Panc1 (cell line): Measurements from ENCODE around the gene EAF1. TPM values are rescaled to one million over a fixed set of nuclear protein-coding genes. Genes with fewer than 3 reads are reported as not detected.
A peak's percentile ranks its signal among the peaks of the same experiment; 100 is the strongest.

Experiments
- ATAC-seq: fragments of 200-7000 bp; cut with Tn5 transposase; 2 replicates; pipeline ENCODE4 v1.9.1; 2020; ENCODE audit warnings: mild to moderate bottlenecking, moderate library complexity
- BruUV-seq: library from RNA; stranded (reverse); fragments of 400-500 nt; replicated peaks from 2 replicates; lab custom pipeline; 2021; lab: Mats Ljungman, UMichigan
- CTCF ChIA-PET: fragments of 300-600 bp; sonication (Branson Sonifier 250); formaldehyde crosslinking; loops from one replicate; lab custom pipeline; 2022; ENCODE audit warnings: antibody characterized with exemption; lab: Charles Lee
- POLR2A ChIA-PET: fragments of 300-600 bp; sonication (Branson Sonifier 250); formaldehyde crosslinking; loops from one replicate; lab custom pipeline; 2022; ENCODE audit warnings: antibody characterized with exemption; lab: Charles Lee
- DNase-seq: peaks from one replicate; pipeline ENCODE4 v3.0.0-alpha.2; 2010; ENCODE audit warnings: low read depth, low spot score
- H3K27ac ChIP-seq: 2 replicates; pipeline ENCODE4 v1.5.1; 2011; ENCODE audit warnings: mild to moderate bottlenecking, low read length, inconsistent platforms
- H3K27me3 ChIP-seq: fragments of 200-500 bp; sonication (Bioruptor generic); 2 replicates; pipeline ENCODE4 v1.6.0; 2014; ENCODE audit warnings: low read length, inconsistent platforms; ENCODE audit not compliant: control insufficient read depth, insufficient read depth
- H3K36me3 ChIP-seq: fragments of 200-500 bp; sonication (Bioruptor generic); 2 replicates; pipeline ENCODE4 v1.5.1; 2014; ENCODE audit warnings: inconsistent platforms, mild to moderate bottlenecking, low read length, moderate library complexity; ENCODE audit not compliant: control insufficient read depth, insufficient read depth
- H3K4me1 ChIP-seq: 2 replicates; pipeline ENCODE4 v1.5.1; 2011; ENCODE audit warnings: inconsistent platforms, mild to moderate bottlenecking, low read length, moderate library complexity; ENCODE audit not compliant: control insufficient read depth, insufficient read depth
- H3K4me3 ChIP-seq, 2 experiments: 2 replicates each; pipeline ENCODE4 v1.5.1; 2011 to 2012; ENCODE audit warnings: low read depth in 2 of 2, low read length in 2 of 2, mild to moderate bottlenecking in 2 of 2, inconsistent platforms in 1 of 2, moderate library complexity in 1 of 2
- H3K9me3 ChIP-seq: fragments of 200-500 bp; sonication (Bioruptor generic); 2 replicates; pipeline ENCODE4 v1.5.1; 2014; ENCODE audit warnings: low read depth, mild to moderate bottlenecking, inconsistent platforms, low read length, moderate library complexity; ENCODE audit not compliant: control insufficient read depth, insufficient read depth
- CTCF ChIP-seq: fragments of 450-650 bp; IDR thresholded peaks from 2 replicates; pipeline ENCODE4 v1.5.1; 2017; ENCODE audit warnings: mild to moderate bottlenecking
- POLR2AphosphoS5 ChIP-seq: IDR thresholded peaks from 2 replicates; pipeline ENCODE4 v1.6.1; 2012; ENCODE audit warnings: mild to moderate bottlenecking, low read depth, low read length, moderate library complexity
- SIN3A ChIP-seq: IDR thresholded peaks from 2 replicates; pipeline ENCODE4 v1.6.1; 2012; ENCODE audit warnings: low read depth, mild to moderate bottlenecking, low read length, moderate library complexity, borderline replicate concordance; ENCODE audit not compliant: insufficient read depth
- TCF7L2 ChIP-seq: IDR thresholded peaks from 2 replicates; pipeline ENCODE4 v1.6.1; 2011; ENCODE audit warnings: mild to moderate bottlenecking, low read depth, low read length, inconsistent platforms
- in situ Hi-C: cut with HindIII; loops from 2 replicates; pipeline ENCODE4 v1.10.0; 2016; ENCODE audit warnings: low sequenced_read_pairs, low pct_unique_long_range_greater_than_20kb
- intact Hi-C: fragments of 100-400 bp; cut with micrococcal nuclease; formaldehyde crosslinking; loops from one replicate; pipeline ENCODE4 v1.10.0; 2022; ENCODE audit not compliant: unreplicated experiment
- total RNA-seq: library from RNA; stranded (reverse); gene quantifications from one replicate; pipeline ENCODE4 v1.2.1, GENCODE V29; 2021; ENCODE audit not compliant: unreplicated experiment
- TF ChIP-seq, protein P1 (sequence below), 2 experiments: IDR thresholded peaks; 2 replicates each; pipeline ENCODE4 v1.6.1; 2011 to 2012; ENCODE audit warnings: low read depth in 2 of 2, control low read depth in 1 of 2, low read length in 1 of 2, mild to moderate bottlenecking in 1 of 2, moderate library complexity in 1 of 2; ENCODE audit not compliant: insufficient read depth in 1 of 2

EAF1 gene
- total RNA-seq, 1 experiment from 2014 or later = 16.1 TPM

DNA sequence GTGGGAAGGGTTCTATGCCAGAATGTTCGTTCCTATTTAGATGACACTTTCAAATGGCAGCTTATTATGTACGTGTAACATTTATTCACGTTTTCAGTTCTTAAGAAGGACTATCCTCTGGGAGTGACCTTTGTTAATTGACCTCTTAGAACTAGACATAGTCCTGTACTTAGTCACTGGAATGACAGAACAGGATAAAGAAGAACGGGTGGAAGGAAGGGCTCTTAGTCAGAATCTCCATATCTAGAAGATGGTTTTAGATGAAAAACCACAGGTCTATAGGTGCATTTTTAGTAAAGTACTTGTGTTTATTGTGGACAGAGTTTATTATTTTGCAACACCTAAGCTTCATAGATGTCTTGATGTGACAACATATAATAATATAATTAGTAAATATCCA lies 6.5 kb upstream of the EAF1 start:
- H3K36me3 ChIP-seq = no peaks in the 10 kb centered on the region; the same call in 1 of the 2 replicates
- H3K9me3 ChIP-seq = no peaks in the 10 kb centered on the region
- no peak overlapping the region for H3K27ac ChIP-seq
- ATAC-seq (no peak), DNase-seq (no peak)
- intact Hi-C loops = no loop called here
- H3K27me3 ChIP-seq = no peaks in the 10 kb centered on the region
- in situ Hi-C loops = no loop called here
- no peak for TF ChIP-seq CTCF
- no peak for TF ChIP-seq POLR2AphosphoS5
- TF ChIP-seq, protein P1, sequence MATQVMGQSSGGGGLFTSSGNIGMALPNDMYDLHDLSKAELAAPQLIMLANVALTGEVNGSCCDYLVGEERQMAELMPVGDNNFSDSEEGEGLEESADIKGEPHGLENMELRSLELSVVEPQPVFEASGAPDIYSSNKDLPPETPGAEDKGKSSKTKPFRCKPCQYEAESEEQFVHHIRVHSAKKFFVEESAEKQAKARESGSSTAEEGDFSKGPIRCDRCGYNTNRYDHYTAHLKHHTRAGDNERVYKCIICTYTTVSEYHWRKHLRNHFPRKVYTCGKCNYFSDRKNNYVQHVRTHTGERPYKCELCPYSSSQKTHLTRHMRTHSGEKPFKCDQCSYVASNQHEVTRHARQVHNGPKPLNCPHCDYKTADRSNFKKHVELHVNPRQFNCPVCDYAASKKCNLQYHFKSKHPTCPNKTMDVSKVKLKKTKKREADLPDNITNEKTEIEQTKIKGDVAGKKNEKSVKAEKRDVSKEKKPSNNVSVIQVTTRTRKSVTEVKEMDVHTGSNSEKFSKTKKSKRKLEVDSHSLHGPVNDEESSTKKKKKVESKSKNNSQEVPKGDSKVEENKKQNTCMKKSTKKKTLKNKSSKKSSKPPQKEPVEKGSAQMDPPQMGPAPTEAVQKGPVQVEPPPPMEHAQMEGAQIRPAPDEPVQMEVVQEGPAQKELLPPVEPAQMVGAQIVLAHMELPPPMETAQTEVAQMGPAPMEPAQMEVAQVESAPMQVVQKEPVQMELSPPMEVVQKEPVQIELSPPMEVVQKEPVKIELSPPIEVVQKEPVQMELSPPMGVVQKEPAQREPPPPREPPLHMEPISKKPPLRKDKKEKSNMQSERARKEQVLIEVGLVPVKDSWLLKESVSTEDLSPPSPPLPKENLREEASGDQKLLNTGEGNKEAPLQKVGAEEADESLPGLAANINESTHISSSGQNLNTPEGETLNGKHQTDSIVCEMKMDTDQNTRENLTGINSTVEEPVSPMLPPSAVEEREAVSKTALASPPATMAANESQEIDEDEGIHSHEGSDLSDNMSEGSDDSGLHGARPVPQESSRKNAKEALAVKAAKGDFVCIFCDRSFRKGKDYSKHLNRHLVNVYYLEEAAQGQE (IDR thresholded peaks at IDR 0.05; ENCODE audit: insufficient read depth in 1 of 2, low read depth in 2 of 2, low read length in 1 of 2) = no peak
- no peak for TF ChIP-seq TCF7L2
- no peak overlapping the region for H3K4me3 ChIP-seq
- peaks cover 3% of the 10 kb centered on the region; the same call in 1 of the 2 replicates for H3K4me1 ChIP-seq
- ChIA-PET POLR2A (no interaction called here), CTCF (no interaction called here)
- no TSS peak for BruUV-seq

DNA sequence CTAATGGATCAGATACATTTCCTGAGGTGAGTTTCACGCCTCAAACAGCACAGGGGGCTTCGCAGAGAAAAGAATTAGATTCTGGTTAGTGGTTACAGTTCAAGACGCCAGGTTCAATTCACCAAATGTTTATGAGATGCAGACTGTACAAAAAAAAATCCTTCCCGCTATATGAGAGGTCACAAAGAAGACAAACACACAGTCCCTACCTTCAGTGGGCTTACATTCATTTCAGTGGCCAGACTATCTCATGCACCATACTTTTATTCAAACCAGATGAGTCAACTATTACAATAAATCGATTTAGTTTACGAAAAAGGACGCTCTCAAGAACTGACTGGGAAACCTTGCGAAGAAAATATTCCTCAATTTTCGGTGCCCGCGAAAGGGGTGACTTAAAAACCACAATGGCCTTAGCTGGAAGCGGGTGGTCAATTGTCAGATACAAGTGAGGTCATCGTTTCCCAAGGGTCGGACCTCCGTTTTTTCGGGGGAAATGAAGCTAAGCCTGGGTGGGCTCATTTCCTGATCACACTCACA lies 749 bp upstream of the EAF1 start:
- Histone ChIP-seq H3K27me3 (no peaks in the 10 kb centered on the region), H3K27ac (peak overlapping the region; percentile 88), H3K9me3 (no peaks in the 10 kb centered on the region), H3K4me1 (peaks cover 8% of the 10 kb centered on the region), H3K36me3 (peaks cover 12% of the 10 kb centered on the region; the same call in 1 of the 2 replicates), H3K4me3 (peak overlapping the region; percentile 89 to 90)
- DNase-seq = no peak
- no TSS peak for BruUV-seq
- CTCF ChIA-PET = no interaction called here
- TF ChIP-seq, protein P1 (IDR thresholded peaks at IDR 0.05; ENCODE audit: insufficient read depth in 1 of 2, low read depth in 2 of 2, low read length in 1 of 2) = no peak
- no peak for TF ChIP-seq SIN3A
- no peak for TF ChIP-seq CTCF
- no peak for TF ChIP-seq TCF7L2
- no peak for TF ChIP-seq POLR2AphosphoS5
- intact Hi-C loops (no loop called here), in situ Hi-C loops (no loop called here)
- POLR2A ChIA-PET = no interaction called here
- ATAC-seq = no peak
